Neural progenitor cell (in vitro differentiated cells): ENCODE measurements around the gene AFF2.

Experiments
- EZH2 ChIP-seq: fragments of 200-600 bp; sonication (generic); IDR thresholded peaks from 2 replicates; pipeline ENCODE4 v1.6.1; 2017; ENCODE audit warnings: antibody characterized with exemption, mild to moderate bottlenecking, moderate library complexity
- TF ChIP-seq, protein P1 (sequence below): fragments of 200-600 bp; sonication (generic); IDR thresholded peaks from 2 replicates; pipeline ENCODE4 v1.5.1; 2017; ENCODE audit warnings: antibody characterized with exemption, mild to moderate bottlenecking

DNA sequence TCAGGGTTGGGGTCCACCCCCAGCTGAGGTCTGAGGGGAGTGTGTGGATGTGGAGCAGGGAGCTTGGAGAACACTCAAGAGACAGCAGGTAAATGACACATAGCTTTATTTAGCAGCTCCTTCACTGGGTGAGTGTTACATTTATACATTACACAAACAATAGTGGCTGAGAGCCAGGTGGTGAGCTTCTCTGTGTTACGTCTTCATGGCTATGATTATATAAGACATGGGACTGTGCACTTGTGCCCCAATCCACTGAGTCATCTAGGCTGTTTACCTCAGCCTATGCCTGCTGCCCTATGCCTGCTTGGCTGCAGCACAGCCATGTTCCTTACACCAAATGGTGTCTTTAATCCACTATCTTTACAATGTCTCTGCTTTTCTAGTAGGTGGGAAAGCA lies 459.6 kb downstream of the AFF2 start:
- TF ChIP-seq, protein P1, sequence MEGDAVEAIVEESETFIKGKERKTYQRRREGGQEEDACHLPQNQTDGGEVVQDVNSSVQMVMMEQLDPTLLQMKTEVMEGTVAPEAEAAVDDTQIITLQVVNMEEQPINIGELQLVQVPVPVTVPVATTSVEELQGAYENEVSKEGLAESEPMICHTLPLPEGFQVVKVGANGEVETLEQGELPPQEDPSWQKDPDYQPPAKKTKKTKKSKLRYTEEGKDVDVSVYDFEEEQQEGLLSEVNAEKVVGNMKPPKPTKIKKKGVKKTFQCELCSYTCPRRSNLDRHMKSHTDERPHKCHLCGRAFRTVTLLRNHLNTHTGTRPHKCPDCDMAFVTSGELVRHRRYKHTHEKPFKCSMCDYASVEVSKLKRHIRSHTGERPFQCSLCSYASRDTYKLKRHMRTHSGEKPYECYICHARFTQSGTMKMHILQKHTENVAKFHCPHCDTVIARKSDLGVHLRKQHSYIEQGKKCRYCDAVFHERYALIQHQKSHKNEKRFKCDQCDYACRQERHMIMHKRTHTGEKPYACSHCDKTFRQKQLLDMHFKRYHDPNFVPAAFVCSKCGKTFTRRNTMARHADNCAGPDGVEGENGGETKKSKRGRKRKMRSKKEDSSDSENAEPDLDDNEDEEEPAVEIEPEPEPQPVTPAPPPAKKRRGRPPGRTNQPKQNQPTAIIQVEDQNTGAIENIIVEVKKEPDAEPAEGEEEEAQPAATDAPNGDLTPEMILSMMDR = no peak
- no peak for TF ChIP-seq EZH2
